Retina (tissue), 1 donor: Measurements from ENCODE around the gene GH1.

Source experiments
- DNase-seq: peaks from one replicate; pipeline ENCODE4 v3.0.0-alpha.2; 2016

GH1 gene

GRCh38 chr17:63944736-63945499, 26.3 kb upstream of the GH1 start:
- DNase-seq = no peak

DNA sequence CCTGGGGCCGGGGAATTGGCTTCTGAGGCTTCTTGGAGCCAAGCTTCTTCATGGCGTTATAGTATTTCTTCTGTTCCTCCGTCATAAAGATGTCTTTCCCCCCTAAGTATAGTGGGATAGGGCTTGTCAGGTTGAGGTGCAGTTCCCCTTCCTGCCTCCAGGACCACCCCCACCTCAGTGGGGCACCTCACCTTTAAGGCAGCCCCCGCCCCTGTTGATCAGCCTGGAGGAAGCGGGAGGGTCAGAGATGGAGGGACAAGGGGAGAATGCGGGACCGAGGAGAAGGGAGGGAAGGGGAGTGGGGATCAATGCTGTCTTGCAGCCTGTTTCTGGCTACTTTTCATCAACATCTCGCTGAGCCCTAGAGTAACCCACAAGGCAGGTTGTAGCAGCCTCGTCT, 25.1 kb upstream of the GH1 start:
- no peak for DNase-seq

GRCh38 chr17:63942309-63942985, 23.8 kb upstream of the GH1 start:
- no peak for DNase-seq

DNA sequence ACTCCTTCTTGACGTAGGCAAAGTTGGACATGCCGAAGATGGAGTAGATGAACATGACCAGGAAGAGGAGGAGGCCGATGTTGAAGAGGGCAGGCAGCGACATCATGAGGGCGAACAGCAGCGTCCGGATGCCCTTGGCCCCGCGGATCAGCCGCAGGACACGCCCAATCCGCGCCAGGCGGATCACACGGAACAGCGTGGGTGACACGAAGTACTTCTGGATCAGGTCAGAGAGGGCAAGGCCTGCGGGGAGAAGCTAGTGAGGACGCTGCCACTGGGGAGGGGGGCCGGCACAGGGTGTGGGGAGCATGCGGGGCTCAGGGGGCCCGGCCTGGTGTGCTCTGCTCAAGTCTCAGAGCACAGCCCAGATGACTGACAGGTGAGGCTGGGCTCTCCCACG, 23.1 kb upstream of the GH1 start:
- no peak for DNase-seq

DNA sequence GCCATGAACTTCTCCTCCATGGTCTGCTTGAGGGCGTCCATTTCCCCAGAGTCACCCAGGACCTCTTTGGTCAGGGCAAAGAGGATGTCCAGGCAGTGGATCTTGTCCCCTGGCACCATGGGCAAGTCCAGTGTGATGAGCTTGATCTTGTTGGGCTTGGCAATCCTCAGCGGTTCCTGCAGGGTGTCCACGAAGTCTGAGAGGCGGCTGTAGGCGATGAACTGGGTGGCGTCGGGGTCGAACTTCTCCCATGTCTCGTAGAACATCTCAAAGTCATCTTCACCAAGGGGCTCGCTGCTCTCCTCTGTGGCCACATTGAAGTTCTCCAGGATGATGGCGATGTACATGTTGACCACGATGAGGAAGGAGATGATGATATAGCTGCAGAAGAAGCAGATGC, 22.5 kb upstream of the GH1 start:
- DNase-seq = no peak

DNA sequence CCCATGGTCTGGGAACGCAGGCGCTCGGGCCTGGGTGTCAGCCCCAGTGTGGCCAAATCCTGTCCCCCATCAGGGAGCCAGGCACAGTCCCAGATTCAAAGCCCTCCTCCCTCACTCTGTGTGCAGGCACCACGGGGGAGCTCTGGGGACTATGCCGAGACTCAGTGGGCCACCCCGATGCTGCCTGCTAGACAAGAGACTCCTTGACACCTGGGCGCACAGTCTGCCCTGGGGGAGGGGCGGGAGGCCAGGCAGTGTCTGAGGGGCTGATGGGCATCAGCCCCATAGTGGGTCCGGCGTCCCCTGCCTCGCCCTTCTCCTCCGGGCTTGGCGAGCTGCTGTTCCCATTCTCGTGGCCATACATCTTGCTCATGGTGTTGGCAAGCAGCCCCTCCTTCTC, 21.9 kb upstream of the GH1 start:
- DNase-seq = no peak

DNA sequence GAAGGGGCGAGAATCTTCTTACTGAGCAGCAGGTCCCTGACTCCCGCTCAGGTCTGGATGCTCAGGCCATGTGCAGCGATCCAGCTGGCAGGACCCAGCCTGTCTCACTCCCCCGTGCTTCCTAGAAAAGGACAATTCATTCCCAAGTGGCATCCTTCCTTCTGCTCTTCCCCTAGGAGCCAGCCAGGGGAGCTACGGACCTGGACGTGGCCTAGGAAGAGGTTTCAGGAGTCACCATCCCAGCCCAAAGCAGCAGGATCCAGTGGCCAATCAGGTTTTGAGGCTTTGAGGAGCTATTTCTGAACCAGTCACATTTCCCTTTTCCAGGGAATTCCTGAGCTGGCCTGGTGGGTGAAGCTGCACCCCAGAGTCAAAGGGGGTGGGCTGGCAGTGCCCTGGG, 21.2 kb upstream of the GH1 start:
- DNase-seq = no peak

GRCh38 chr17:63939401-63939800, 20.8 kb upstream of the GH1 start:
- DNase-seq = no peak

GRCh38 chr17:63937920-63938319, 19.3 kb upstream of the GH1 start:
- DNase-seq = no peak

GRCh38 chr17:63937319-63937718, 18.7 kb upstream of the GH1 start:
- DNase-seq = no peak

- no peak for DNase-seq
Measured at GRCh38 chr17:63934183-63935112, 15.8 kb upstream of the GH1 start.

- DNase-seq = no peak
Measured at GRCh38 chr17:63933598-63933997, 15.0 kb upstream of the GH1 start.

GRCh38 chr17:63932721-63933120, 14.1 kb upstream of the GH1 start:
- no peak for DNase-seq

- no peak for DNase-seq
Measured at GRCh38 chr17:63931981-63932561, 13.4 kb upstream of the GH1 start, which contains the start of gene CD79B. TSS of gene CD79B (minus strand) at chr17:63932331. CDS start at chr17:63932261, 70 bp downstream.

GRCh38 chr17:63930951-63931575, 12.4 kb upstream of the GH1 start:
- DNase-seq = no peak

DNA sequence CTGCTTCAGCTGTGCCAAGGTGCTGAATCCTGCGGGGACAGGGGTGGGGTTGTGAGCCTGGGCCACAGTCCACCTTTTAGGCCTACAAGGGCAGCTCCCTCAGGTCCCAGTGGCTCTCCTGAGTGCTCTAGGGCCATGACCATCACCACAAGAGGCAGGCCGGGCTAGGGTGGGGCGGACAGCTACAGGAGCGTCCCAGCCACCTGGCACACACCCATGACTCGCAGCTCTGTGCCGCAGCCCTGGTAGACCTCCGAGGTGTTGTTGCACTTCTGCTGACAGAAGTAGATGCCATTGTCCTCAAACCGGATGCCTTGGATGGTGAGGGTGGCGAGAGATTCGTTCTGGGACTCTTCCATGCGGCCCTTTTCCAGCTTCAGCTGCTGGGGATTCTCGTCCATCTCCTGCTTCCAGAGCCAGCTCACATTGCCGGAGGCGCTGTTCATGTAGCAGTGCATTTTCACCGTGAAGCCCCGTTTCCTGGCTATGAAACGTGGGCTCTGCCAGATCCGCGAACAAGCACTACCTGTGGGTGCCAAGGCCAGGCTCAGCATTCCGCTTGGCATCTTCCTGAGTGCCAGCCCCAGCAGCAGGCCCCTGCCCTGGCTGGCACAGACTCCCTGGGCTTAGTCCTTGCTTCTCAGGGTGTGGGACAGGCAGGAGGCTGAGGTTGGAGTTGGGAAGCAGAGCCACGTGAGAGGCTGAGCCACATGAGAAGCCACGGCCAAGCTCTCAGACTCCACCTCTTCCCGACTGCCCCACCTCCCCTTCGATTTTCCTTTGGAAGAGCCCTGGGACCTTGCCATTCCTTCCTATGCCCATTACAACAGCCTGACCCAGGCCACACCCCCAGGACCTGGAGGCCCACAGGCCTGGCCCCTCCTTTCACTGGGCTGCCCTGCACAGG, 11.5 kb upstream of the GH1 start:
- no peak for DNase-seq

GRCh38 chr17:63928966-63929695, 10.5 kb upstream of the GH1 start:
- DNase-seq = no peak

DNA sequence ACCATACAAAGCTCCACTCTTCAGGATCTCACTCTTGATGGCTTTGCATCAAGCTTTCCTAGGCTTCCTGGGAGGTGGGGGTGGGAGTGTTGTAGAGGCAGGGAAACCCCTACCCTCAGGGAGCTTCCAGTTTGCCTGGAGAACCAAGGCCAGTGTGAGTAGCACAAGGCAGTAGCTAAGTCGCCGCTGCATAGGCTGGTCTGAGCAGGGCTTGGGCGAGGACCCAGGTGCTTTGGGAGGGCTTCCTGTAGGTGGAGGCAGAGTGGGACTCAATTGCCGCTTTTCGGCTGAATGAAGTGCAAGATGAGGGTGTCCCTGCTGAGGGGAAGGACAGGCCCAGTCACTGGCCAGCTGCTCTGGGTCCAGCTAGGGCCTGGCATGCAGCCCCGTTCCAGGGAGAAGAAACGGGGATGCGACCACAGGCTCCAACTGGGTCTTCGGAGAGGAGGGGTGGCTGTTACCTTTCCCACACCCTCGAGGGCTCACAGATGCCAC, 9.6 kb upstream of the GH1 start:
- DNase-seq = no peak

GRCh38 chr17:63927464-63928171, 9.0 kb upstream of the GH1 start:
- DNase-seq = no peak

DNA sequence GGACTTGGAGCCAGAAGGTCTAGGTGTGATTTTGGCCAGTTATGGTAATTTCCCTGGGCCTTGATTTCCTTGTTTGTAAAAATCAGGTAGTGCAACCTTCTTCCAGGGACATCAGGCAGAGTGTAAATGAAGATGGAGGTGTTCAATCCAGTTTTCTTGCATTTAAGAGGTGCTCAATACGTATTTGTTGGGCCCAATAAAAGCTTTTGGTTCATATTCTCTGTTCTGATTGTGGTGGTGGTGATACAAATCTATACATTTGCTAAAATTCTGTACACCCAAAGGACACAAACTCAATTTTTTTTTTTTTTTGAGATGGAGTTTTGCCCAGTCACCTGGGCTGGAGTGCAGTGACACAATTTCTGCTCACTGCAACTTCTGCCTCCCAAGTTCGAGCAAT, 7.5 kb upstream of the GH1 start:
- DNase-seq = no peak
